Inflammatory macrophage treated with lipopolysaccharide for 4 hours (primary cell): ENCODE data around the gene ULK3.

ENCODE experiments used
- DNase-seq: peaks from one replicate; pipeline ENCODE4 v3.0.0-alpha.2; 2020

ULK3 gene

DNA sequence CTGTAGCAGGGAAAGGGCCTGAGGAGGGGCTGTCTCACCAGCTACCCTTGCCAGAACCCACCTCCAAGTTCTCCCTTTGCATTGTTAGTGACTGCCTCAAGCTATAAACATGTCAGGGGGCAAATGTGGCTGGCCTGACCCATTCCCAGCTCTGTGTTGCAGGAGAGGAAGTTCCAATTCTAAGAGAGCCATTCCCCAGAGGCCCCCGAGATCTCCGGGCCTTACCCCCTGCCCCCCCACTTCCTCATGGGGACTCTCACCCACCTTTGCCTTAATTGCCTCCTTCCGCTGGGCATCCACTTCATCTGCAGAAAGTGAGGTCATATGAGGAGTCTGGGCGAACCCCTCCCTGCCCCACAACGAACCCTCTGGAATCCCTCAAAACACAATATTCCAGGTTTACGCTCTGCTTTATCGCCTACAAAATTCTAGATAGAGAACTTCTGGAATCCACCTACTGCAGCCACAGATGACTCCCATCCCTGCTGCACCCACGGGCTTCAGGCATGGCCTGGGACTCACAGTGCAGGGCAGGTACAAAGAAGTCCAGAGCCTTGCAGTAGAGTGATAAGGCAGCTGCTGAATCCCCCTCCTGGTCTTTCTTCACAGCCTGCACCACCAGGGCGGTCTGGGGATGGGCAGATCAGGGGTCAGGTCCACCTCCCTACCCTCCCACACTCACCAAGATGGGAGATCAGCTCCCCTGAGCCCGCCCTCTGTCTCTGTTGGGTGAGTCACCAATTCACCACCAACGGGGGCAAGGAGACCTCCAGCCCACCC is 4.0 kb downstream of the ULK3 start:
- DNase-seq: no peak

DNA sequence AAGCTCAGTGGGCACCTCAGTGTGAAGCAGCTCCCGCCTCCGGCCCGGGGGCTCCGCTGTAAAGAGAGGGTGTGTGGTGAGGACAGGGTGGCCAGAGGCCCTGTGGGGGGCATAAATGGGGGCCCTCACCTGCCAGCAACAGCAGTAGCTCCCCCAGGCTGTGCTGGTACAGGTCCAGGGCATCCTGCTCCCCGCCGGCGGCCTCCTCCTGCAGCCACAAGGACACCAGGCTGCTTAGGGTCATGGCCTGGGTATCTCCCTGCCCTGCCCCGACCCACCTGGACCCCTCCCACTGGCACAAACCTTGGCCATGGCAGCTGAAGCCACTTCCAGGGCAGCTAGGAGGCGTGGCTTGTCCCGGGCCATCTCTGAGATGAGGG is 4.8 kb downstream of the ULK3 start:
- DNase-seq: no peak

DNA sequence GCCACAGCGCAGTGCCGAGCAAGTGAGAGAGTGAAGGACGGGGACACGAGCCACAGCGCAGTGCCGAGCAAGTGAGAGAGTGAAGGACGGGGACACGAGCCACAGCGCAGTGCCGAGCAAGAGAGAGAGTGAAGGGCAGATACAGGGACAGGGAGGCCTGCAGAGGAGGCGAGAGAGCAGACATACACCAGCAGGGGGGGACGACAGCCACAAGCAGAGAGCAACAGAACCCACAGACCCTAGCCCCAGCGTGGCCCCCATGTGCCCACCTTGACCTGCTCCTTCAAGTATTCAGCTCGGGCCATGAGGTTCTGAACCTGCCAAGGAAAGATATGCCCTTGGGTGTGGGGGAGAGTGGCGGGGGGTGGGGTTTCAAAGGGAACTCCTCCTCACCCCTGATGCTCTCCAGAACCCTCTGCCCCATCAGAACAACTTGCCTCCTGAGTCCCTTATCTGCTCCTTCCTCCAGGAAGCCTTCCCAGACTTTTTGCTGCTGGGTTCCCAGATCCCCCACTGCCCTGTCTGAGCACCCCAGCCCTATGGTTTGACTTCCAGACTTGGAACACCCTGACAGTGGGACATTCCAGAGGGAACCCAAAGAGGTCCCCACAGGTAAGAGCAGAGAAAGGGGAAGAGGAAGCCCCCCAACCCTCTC is 5.3 kb downstream of the ULK3 start:
- no peak for DNase-seq

DNA sequence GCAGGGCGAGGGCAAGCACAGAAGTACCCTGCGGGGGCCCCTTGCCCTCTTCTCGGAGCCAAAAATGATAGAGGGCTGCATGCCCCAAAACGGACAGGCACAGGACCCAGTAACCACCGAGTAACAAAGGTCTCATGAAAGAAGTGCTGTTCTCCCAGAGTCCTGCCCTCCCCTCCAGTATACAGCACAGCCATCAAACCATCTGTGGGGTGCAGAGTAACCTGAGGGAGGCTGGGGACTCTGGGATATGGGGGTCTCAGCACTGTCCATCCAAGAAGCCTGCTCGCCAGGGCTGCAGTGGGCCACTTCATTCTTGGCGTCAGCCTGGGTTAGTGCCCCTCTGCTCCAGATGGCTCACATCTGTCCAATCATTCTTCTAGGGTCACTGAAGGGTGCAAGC is 6.1 kb downstream of the ULK3 start:
- no peak for DNase-seq

DNA sequence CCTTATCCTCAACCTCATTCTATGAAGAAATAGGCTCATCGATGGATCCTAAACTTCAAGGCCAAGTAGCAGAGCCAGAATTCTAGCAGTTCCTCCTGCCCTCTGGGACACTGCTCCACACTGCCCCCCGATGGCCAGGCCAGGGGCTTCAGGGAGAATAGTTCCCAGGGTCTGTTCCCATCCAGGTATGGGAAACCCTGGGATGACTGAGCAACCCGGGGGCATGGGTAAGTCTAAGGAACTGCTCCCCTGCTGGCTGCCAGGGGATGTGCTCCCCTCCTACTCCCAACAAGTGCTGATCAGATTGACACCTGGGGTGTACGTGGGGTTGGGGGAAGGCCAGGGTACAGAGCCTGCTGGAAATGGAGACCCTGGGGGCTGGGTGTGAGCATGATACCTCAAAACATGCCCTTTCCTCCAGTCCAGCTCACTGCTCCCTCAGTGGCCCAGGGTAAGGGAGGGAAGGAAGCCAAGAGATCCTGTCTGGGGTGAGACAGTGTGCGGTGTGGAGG is 7.6 kb downstream of the ULK3 start:
- DNase-seq: peak; percentile 60

DNA sequence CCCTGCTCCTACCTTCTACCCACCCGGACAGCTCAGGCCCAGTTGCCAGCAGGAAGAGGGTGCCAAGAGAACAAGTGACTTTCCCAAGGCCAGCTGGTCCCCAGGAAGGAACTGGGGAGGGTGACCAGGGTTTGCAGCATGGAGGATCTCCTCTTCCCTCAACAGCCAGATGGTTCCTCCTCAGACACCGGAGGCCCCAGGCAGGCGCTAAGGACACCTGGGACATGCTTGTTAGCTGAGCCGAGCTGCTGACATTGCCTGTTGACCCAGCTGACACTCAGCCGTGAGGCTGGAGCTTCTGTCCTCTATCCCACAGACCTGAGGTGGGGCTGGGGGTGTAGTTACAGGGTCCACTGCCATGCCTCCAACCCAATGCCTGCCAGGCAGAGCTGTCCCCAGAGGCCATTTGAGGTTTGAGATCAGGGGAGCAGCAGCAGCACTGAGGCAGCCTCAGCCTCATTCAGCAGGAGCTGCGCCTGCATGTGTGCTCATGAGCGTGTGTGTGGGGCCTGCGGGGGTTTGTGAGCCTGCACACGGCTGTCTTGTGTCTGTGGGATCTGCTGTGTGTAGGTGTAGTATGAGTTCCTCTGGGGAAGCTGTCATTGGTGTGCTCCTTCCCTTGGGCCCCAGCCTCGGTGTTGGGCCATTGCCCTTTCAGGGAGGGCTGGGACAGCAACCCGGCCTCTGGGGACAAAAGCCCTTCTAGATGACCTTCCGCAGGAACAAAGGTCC is 9.4 kb downstream of the ULK3 start:
- DNase-seq: no peak

DNA sequence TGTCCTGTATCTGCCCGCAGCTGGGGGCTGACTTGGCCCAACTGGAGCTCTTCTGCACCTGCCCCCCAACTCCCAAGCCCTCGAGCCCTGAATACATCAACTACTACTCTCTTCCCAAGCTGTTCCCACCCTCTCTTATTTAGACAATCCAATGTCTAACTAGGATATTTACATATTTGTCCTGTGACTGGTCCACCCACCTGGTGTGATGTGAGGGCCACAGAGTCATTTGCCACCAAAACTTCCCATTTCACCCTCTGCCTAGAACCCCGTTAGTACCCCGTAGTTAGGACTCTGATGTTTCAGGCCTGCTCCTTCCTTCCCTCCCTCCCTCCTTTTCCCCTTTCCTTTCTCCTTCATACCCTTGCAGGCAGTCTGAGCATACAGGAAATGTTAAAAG is 10.1 kb downstream of the ULK3 start:
- no peak for DNase-seq

DNA sequence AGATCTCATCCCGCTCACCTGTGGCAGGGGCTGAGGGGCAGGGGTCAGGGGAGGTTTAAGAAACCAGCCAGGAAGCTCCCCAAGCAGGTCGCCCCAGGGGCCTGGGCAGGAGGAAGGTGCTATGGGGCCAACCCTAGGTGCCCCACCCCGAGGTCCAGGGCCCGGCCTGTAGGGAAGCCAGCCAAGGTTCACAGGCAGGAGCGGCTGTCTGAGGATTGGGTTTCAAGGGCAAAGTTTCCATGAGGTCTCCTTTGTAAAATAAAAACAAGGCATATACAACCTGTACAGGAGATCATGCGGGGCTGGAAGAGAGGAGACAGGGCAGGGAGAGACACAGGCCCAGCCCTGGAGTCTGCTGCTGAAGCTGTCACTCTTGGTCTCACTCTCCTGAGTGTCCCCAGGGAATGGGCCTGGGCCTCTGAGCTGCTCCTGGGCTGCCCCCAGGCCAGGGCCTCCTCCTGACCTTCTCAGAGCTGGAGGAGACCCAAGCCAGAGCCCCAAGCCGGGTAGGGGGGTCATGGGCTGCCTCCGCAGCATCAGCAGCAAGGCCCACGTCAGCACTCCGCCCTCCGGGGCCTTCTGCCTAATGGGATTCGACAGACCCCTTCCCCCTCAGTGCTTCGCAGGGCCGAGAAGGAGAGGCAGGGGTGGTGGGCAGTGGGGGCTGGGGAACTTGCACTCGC is 11.0 kb downstream of the ULK3 start:
- DNase-seq: no peak

DNA sequence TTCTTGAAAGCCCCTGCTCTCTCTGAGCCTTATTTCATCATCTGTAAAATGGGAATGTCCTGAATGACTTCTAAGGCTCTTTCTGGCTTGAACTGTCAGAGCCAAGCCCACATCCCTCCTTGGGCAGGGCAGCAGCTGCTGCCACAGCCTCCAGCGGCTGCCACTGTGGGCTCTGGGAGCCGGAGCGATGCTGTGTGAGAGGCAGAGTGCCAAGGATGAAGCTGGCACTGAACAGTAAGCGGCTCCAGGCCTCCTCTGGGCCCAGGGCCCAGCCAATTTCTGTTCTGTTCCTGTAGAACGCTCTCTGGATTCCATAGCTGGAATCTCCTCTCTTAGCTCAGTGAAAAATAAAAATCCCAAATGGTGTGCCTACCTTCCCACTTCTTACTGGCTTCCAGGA is 12.1 kb downstream of the ULK3 start:
- DNase-seq: no peak

DNA sequence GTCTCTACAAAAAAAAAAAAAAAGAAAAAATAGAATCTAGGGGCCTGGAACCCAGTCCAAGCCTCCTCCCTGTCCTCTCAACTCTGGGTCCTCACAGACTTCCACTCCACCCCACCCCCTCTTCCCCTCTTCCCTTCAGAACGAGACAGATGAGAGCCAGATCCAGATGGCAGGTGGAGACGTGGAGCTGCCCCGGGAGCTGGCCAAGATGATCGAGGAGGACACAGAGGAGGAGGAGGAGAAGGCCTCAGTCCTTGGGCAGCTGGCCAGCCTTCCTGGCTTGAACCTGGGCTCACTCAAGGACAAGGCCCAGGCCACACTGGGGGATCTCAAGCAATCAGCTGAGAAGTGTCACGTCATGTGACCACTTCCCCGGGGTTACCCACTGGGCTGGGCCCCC is 13.0 kb downstream of the ULK3 start:
- DNase-seq: no peak

DNA sequence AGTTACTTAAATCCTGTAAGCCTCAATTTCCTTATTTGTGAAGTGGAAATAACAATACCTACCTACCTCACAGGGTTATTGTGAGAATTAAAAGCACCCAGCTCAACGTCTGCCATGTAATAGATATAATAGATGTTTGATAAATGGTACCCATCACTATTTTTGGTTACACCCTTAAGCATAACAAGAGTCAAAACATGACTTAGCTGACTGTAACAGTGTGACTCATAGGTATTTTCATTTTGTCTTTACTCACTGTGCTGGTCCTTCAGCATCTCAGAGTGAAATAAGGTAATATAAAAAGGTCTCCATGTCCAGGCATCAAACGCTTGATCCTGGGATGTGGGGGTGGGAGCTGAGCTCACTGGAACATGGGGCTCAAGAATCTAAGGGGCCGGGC is 13.5 kb downstream of the ULK3 start:
- no peak for DNase-seq

DNA sequence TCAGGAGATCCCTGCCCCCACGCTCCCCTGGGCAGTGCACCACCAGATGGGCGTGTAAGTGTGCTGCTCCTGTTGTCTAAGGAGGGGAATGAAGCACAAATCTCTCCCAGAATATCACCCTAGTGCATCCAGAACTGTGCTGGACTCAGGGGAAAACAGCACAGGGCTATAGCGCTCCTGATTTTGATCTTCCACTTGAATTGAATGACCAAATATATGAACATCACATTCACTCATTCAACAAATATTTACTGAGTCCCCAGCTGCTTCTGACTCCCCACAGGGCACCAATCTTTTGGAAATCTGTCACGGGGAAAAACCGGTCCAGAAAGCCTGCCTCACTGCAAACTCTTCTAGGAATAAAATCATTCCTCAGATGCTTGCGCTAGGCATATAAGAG is 14.1 kb downstream of the ULK3 start:
- DNase-seq: no peak

DNA sequence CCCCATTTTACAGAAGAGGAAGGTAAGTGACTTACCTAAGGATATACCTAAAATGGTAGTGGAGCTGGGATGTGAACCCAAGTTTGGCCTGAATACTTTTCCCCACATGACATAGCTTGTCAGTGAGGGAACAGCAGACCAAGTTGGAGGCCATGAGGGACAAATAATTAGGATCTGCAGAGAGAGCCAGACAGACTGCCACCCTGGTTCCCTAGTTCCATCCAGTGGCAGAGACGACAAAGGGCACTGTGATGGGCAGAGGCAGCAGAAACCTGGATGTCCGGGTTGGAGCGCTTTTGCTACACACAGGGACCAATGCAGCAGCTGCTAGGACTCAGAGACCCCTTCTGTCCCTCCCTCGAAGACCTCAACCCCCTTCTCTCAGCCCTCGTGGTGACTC is 15.3 kb downstream of the ULK3 start:
- no peak for DNase-seq

DNA sequence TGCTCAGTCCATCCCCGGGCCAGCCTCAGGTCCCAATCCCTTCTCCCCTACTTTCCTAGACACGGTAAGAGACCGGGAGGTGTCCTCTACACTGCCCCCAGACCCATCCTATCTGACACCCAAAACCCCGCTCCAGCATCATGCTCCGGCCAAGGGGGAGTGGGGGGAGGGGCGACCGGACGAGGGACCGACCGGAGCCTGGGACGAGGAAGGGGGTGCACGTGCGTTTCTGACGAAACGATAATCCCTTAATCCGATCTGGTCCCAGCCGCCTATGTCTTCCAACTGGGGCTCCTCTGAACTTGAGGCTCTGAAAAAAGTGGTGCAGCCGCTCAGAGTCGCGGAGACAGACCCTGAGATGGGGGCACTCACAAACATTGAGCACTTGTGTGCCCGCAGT is 16.0 kb downstream of the ULK3 start:
- DNase-seq: no peak

DNA sequence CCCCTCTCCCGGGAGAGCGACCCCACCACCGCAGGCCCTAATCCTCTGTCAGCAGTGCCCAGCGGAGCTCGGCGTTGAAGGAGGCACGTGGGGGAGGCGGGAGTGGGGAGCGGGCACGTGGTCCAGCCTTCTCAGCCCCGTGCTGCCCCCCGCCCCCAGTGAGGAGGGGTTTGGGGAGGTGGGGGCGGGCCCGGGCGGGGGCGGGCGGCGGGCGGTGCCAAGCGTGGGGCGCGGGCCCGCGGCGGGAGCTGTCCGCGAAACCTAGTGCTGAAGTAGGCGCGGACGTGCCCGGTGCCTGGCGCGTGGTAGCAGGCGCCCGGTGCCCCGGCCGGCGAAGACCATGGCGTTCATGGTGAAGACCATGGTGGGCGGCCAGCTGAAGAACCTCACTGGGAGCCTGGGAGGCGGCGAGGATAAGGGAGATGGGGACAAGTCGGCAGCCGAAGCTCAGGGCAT is 16.6 kb downstream of the ULK3 start, which contains the start of gene CPLX3:
TSS of gene CPLX3 (plus strand) at position 264 of the 456 bp plus-strand sequence. CDS start at position 341, 77 bp downstream.
- no peak for DNase-seq

DNA sequence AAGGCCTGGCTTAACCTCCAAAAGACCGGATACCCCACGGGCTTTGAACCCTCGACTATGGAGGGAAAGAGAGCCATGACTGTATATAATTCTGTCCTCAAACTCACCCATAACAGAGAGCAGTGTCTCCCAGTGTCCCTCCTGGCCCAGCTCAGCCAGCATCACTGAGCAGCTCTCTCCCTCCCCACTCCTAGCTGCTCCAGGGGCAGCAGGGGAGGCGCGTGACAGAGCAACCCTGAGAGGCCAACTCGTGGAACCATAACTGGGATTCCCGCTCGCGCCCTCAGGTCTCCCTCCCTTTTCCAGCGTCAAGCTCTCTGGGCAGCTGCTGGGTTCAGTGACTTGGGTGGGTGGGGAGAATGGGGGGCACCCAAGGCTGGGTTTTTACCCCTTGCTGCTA is 17.1 kb downstream of the ULK3 start:
- no peak for DNase-seq

DNA sequence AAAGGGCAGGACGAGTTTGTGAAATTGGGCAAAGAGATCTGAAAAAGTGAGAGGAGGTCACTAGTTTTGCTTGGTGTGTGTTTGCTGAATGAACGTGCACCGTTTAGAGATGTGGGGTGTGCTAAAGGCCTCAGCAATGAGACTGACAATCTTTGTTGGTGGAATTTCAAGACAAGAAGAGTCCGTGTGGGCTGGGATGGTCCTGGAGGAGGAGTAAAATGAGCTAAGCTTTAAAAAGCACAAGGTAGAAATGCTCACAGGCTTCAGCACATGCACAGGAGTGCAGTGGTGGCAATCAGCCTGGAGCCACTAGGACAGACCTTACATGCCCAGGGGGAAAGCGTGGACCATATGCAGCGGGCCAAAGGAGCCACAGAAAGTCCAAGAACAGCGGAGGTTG is 18.0 kb downstream of the ULK3 start:
- no peak for DNase-seq

DNA sequence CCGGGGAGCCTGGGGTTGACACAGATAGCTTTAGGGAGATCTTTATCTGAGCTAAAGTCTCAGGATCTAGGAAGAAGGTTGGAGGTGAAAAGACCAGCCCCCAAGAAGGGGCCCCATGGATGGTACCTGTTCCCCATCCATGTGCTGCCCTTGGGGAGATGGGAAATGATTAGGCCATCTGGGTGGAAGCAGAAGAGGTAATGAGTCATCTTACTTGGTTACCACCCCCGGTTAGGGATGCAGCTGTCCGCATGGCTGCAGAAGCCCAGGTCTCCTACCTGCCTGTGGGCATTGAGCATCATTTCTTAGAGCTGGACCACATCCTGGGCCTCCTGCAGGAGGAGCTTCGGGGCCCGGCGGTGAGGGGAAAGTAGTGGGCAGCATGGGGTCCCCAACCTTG is 19.6 kb downstream of the ULK3 start:
- DNase-seq: no peak

DNA sequence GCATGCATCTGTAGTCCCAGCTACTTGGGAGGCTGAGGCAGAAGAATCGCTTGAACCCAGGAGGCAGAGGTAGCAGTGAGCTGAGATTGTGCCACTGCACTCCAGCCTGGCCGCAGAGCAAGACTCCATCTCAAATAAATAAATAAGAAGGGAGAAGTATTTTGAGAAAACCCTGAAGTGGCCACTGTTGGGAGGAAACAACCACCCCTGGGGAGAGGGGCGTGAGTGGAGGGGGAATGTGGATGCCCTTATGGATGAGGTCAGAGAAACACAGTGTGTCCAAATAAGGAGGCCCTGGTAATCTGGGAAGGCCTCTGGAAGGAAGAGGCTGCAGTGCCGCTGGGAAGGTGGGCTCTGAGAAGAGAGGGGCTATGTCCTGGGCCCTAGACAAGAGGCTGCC is 20.7 kb downstream of the ULK3 start:
- no peak for DNase-seq

DNA sequence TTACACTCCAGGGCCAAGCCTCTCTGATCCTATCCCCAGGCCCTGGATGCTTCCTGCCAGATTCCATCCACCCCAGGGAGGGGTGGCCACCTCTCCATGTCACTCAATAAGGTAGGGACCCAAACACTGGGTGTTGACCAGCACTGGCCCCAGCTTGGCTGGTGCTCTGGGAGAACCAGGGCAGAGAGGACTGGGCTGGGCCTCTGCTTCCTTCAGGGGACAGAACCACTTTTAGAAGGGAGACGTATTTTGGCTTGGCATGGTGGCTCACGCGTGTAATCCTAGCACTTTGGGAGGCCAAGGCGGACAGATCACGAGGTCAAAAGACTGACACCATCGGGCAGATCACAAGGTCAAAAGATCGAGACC is 21.2 kb downstream of the ULK3 start:
- DNase-seq: no peak

DNA sequence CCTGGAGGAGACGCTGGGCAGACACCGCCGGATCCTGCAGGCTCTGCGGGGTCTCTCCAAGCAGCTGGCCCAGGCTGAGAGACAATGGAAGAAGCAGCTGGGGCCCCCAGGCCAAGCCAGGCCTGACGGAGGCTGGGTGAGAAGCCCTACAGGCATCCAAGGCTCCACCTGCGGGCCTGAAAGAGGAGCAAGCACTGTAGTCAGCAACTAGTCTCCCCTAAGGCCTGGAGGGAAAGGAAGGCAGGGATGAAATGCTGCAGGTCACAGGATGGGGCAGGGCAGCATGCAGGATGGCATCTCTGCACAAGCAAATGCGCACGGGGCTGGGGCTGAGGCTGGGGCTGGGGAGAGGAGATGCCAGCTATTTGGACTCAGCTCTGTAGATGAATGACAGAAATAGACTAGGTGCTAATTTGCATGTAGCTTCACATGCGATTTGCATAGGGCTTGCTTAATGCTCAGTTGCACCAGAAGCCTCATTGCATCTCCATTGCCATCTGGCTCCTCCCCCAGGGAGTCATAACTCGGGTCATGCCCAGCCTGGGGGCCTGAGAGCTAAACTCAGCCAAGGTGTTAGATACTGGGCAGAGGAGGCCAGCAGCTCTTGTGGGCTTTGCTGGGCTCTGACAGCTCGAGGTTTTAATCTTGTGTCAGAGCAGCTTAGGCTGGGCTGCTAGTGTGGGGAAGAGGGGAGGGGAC is 21.7 kb downstream of the ULK3 start:
- peak; percentile 86 for DNase-seq

DNA sequence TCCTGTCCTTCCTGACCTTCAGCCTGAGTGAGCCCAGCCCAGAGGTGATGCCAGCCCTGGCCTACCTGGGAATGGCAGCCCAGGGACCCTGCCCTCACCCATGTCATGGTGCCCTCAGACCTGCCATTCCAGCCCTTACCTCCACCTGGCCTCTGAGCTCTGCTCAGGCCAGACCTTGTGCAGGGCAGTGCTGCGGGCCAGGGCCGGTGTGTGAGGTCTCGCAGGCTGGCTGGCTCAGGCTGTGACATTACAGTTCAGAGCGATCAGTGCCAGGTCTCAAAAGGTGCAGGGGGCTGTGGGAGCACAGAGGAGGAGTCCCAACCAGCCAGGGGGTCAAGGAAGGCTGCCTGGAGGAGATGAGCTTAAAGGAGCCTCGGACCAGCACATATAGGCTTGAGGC is 22.9 kb downstream of the ULK3 start:
- DNase-seq: no peak

DNA sequence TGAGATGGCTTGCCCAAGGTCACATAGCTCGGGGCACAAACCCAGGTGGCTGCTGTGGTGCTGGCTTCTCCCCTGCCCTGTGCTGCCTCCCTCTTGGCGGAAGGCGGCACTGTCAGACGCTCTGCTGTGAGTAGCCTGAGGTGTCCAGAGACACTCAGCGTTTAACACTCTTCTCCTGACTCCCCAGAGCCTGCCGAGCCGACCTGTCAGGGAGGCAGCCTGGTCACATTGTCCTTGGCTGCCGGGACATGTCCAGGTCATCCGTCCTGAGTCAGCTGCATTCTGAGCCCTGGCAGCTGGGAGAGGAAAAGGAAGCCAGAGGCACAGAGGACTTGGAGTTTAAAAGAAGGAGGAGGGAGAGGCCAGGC is 25.6 kb downstream of the ULK3 start:
- no peak for DNase-seq
